Central memory CD8-positive, alpha-beta T cell (primary cell): Measurements from ENCODE around the gene MFSD11.
"Not testable (repeated sequence)": the region's sequence is repeated elsewhere in the genome, so short reads cannot be mapped to it uniquely, and the experiment has no call there.

Experiments used
- ATAC-seq: fragments of 150-1000 bp; cut with Tn5 transposase; replicated peaks from 2 replicates; pipeline ENCODE4 v1.10.0; 2022; ENCODE audit warnings: mild to moderate bottlenecking, moderate FRiP score, moderate number of reproducible peaks; ENCODE audit not compliant: poor library complexity, severe bottlenecking; ENCODE audit errors: extremely low read depth
- DNase-seq, 2 donors: peaks; one replicate each; pipeline ENCODE4 v3.0.0; 2021; ENCODE audit warnings: low spot score in 2 of 2
- H3K27ac Mint-ChIP-seq: one replicate; pipeline ENCODE4 v1.8.0; 2022; ENCODE audit warnings: low read depth, mild to moderate bottlenecking, moderate library complexity, mixed read lengths
- H3K27me3 Mint-ChIP-seq: one replicate; pipeline ENCODE4 v1.8.0; 2022; ENCODE audit warnings: mixed read lengths
- H3K36me3 Mint-ChIP-seq: one replicate; pipeline ENCODE4 v1.8.0; 2022; ENCODE audit warnings: mild to moderate bottlenecking, moderate library complexity, mixed read lengths; ENCODE audit not compliant: insufficient read depth
- H3K4me1 Mint-ChIP-seq: one replicate; pipeline ENCODE4 v1.8.0; 2022; ENCODE audit warnings: mixed read lengths
- H3K4me3 Mint-ChIP-seq: one replicate; pipeline ENCODE4 v1.8.0; 2022; ENCODE audit warnings: mild to moderate bottlenecking, moderate library complexity, mixed read lengths
- H3K9me3 Mint-ChIP-seq: one replicate; pipeline ENCODE4 v1.8.0; 2022; ENCODE audit warnings: mixed read lengths

Gene MFSD11

GRCh38 chr17:76787866-76788265, 49.9 kb downstream of the MFSD11 start:
- H3K4me3 Mint-ChIP-seq, H3K36me3 Mint-ChIP-seq, H3K9me3 Mint-ChIP-seq, ATAC-seq, H3K27me3 Mint-ChIP-seq, DNase-seq, H3K27ac Mint-ChIP-seq: not testable (repeated sequence)
- H3K4me1 Mint-ChIP-seq: peaks cover 19% of the 10 kb centered on the region

GRCh38 chr17:76789235-76789788, 51.4 kb downstream of the MFSD11 start:
- Mint-ChIP-seq H3K4me3 (no peak overlapping the region), H3K9me3 (no peaks in the 10 kb centered on the region), H3K27ac (no peak overlapping the region), H3K27me3 (no peaks in the 10 kb centered on the region), H3K36me3 (peaks cover 4% of the 10 kb centered on the region), H3K4me1 (peaks cover 19% of the 10 kb centered on the region)
- ATAC-seq (no peak), DNase-seq (no peak)

- H3K9me3 Mint-ChIP-seq: no peaks in the 10 kb centered on the region
- DNase-seq (peak in 1 of 2 donors; percentile 16), ATAC-seq (peak; percentile 72)
- H3K27ac Mint-ChIP-seq: peak overlapping the region; percentile 80
- H3K4me1 Mint-ChIP-seq: peaks cover 19% of the 10 kb centered on the region
- H3K4me3 Mint-ChIP-seq: peak overlapping the region; percentile 54
- H3K36me3 Mint-ChIP-seq: no peaks in the 10 kb centered on the region
- H3K27me3 Mint-ChIP-seq: no peaks in the 10 kb centered on the region
Measured at GRCh38 chr17:76791053-76791980, 53.4 kb downstream of the MFSD11 start.

- H3K27me3 Mint-ChIP-seq: no peaks in the 10 kb centered on the region
- ATAC-seq: no peak
- H3K4me3 Mint-ChIP-seq: no peak overlapping the region
- no peaks in the 10 kb centered on the region for H3K9me3 Mint-ChIP-seq
- peaks cover 19% of the 10 kb centered on the region for H3K4me1 Mint-ChIP-seq
- no peak for DNase-seq
- H3K36me3 Mint-ChIP-seq: no peaks in the 10 kb centered on the region
- peak overlapping the region; percentile 80 for H3K27ac Mint-ChIP-seq
Measured at GRCh38 chr17:76792348-76792747, 54.4 kb downstream of the MFSD11 start.

GRCh38 chr17:76793775-76794174, 55.9 kb downstream of the MFSD11 start:
- H3K9me3 Mint-ChIP-seq: no peaks in the 10 kb centered on the region
- DNase-seq (no peak), ATAC-seq (no peak)
- H3K4me3 Mint-ChIP-seq: no peak overlapping the region
- H3K4me1 Mint-ChIP-seq: peaks cover 19% of the 10 kb centered on the region
- no peaks in the 10 kb centered on the region for H3K27me3 Mint-ChIP-seq
- no peak overlapping the region for H3K27ac Mint-ChIP-seq
- no peaks in the 10 kb centered on the region for H3K36me3 Mint-ChIP-seq

- no peak overlapping the region for H3K4me3 Mint-ChIP-seq
- no peak overlapping the region for H3K27ac Mint-ChIP-seq
Measured at GRCh38 chr17:76796081-76796480, 58.2 kb downstream of the MFSD11 start.

GRCh38 chr17:76797241-76797840, 59.4 kb downstream of the MFSD11 start:
- Mint-ChIP-seq H3K4me1 (peaks cover 5% of the 10 kb centered on the region), H3K36me3 (no peaks in the 10 kb centered on the region), H3K4me3 (no peak overlapping the region), H3K27ac (no peak overlapping the region), H3K9me3 (no peaks in the 10 kb centered on the region), H3K27me3 (no peaks in the 10 kb centered on the region)
- ATAC-seq: no peak
- DNase-seq: no peak

More at GRCh38 chr17:76796081-76796480, 58.2 kb downstream of the MFSD11 start:
- Mint-ChIP-seq H3K27me3 (no peaks in the 10 kb centered on the region), H3K9me3 (no peaks in the 10 kb centered on the region), H3K4me1 (peaks cover 18% of the 10 kb centered on the region), H3K36me3 (no peaks in the 10 kb centered on the region)
- DNase-seq (no peak), ATAC-seq (no peak)

- Mint-ChIP-seq H3K9me3 (no peaks in the 10 kb centered on the region), H3K4me3 (no peak overlapping the region), H3K4me1 (no peaks in the 10 kb centered on the region), H3K27me3 (no peaks in the 10 kb centered on the region), H3K27ac (no peak overlapping the region), H3K36me3 (no peaks in the 10 kb centered on the region)
- DNase-seq: no peak
- no peak for ATAC-seq
Measured at GRCh38 chr17:76801706-76802105, 63.8 kb downstream of the MFSD11 start.

- no peak overlapping the region for H3K4me3 Mint-ChIP-seq
- ATAC-seq: no peak
- no peaks in the 10 kb centered on the region for H3K4me1 Mint-ChIP-seq
- H3K27ac Mint-ChIP-seq: no peak overlapping the region
- no peaks in the 10 kb centered on the region for H3K9me3 Mint-ChIP-seq
- no peaks in the 10 kb centered on the region for H3K27me3 Mint-ChIP-seq
- no peaks in the 10 kb centered on the region for H3K36me3 Mint-ChIP-seq
- no peak for DNase-seq
Measured at GRCh38 chr17:76805319-76805718, 67.4 kb downstream of the MFSD11 start.

GRCh38 chr17:76806151-76806550, 68.2 kb downstream of the MFSD11 start:
- not testable (repeated sequence) for H3K36me3 Mint-ChIP-seq, DNase-seq, H3K27me3 Mint-ChIP-seq, H3K27ac Mint-ChIP-seq, H3K4me1 Mint-ChIP-seq, ATAC-seq, H3K4me3 Mint-ChIP-seq, H3K9me3 Mint-ChIP-seq

- H3K4me3 Mint-ChIP-seq, H3K36me3 Mint-ChIP-seq, H3K9me3 Mint-ChIP-seq, ATAC-seq, DNase-seq, H3K27ac Mint-ChIP-seq, H3K27me3 Mint-ChIP-seq, H3K4me1 Mint-ChIP-seq: not testable (repeated sequence)
Measured at GRCh38 chr17:76806767-76807166, 68.8 kb downstream of the MFSD11 start.

- Mint-ChIP-seq H3K36me3 (no peaks in the 10 kb centered on the region), H3K4me1 (no peaks in the 10 kb centered on the region), H3K9me3 (no peaks in the 10 kb centered on the region), H3K4me3 (no peak overlapping the region), H3K27me3 (no peaks in the 10 kb centered on the region), H3K27ac (no peak overlapping the region)
- DNase-seq (no peak), ATAC-seq (no peak)
Measured at GRCh38 chr17:76808326-76808725, 70.4 kb downstream of the MFSD11 start.

GRCh38 chr17:76810956-76811355, 73.0 kb downstream of the MFSD11 start:
- Mint-ChIP-seq H3K4me1 (no peaks in the 10 kb centered on the region), H3K36me3 (no peaks in the 10 kb centered on the region), H3K27ac (no peak overlapping the region), H3K27me3 (no peaks in the 10 kb centered on the region), H3K9me3 (no peaks in the 10 kb centered on the region), H3K4me3 (no peak overlapping the region)
- ATAC-seq (no peak), DNase-seq (no peak)
